Body of pancreas (tissue), 4 donors: ENCODE measurements around the gene GHDC.
A peak's percentile ranks its signal among the peaks of the same experiment; 100 is the strongest.

Experiments
- CTCF ChIP-seq, 7 experiments: fragments of 450-650 bp in 4 of 7; fragments of 200-600 bp in 3 of 7; sonication (generic) in 3 of 7; IDR thresholded peaks; one replicate each; pipeline ENCODE4 v1.5.1; 2016 to 2019; ENCODE audit warnings: antibody characterized with exemption in 7 of 7
- POLR2A ChIP-seq, 3 donors: fragments of 450-650 bp; IDR thresholded peaks; one replicate each; pipeline ENCODE4 v1.6.1; 2016; ENCODE audit warnings: antibody characterized with exemption in 3 of 3, mild to moderate bottlenecking in 2 of 3

- TF ChIP-seq CTCF (IDR thresholded peaks at IDR 0.05) (peak; percentile 54 to 95 (median 91)), POLR2A (IDR thresholded peaks at IDR 0.05) (peak in 2 of 3 donors; percentile 60 to 68)
Measured at GRCh38 chr17:42183741-42184711, 10.3 kb downstream of the GHDC start.
